Measurements from ENCODE around the gene DLGAP1. TPM values are rescaled to one million over a fixed set of nuclear protein-coding genes. Genes with fewer than 3 reads are reported as not detected.

Gene DLGAP1
- total and polyA plus RNA-seq, 2 experiments from 2014 or later, result 17.0 to 48.5 TPM

GRCh38 chr18:4181086-4181485, 274.0 kb downstream of the DLGAP1 start:
- Mint-ChIP-seq H3K27ac (no peak overlapping the region), H3K4me3 (no peak overlapping the region), H3K36me3 (ENCODE audit: low read depth) (peaks cover 16% of the 10 kb centered on the region), H3K27me3 (ENCODE audit: insufficient read depth, low read depth, poor library complexity) (peaks cover 5% of the 10 kb centered on the region), H3K9me3 (peaks cover 12% of the 10 kb centered on the region), H3K4me1 (peaks cover 42% of the 10 kb centered on the region)
- Histone ChIP-seq H2AFZ (no peak overlapping the region), H3K4me3 (no peak overlapping the region), H3K27me3 (ENCODE audit: insufficient read depth) (no peaks in the 10 kb centered on the region), H3K9me2 (ENCODE audit: insufficient read depth) (no peaks in the 10 kb centered on the region), H3K79me2 (replicated peaks; ENCODE audit: insufficient read depth) (no peaks in the 10 kb centered on the region), H3K4me2 (peak overlapping the region; percentile 6; the same call in 1 of the 2 replicates), H3K36me3 (ENCODE audit: insufficient read depth) (no peaks in the 10 kb centered on the region), H3F3A (replicated peaks; ENCODE audit: low read depth) (no peaks in the 10 kb centered on the region), H3K4me1 (ENCODE audit: insufficient read depth) (peaks cover 38% of the 10 kb centered on the region), H4K20me1 (replicated peaks; ENCODE audit: insufficient read depth) (no peaks in the 10 kb centered on the region), H3K27ac (ENCODE audit: low read depth) (no peak overlapping the region)
- TF ChIP-seq REST (IDR thresholded peaks at IDR 0.05; ENCODE audit: unreplicated experiment), result no peak
- DNase-seq (ENCODE audit: low spot score) (no peak), ATAC-seq (no peak)

GRCh38 chr18:4172196-4173100, 282.7 kb downstream of the DLGAP1 start:
- Histone ChIP-seq H3K79me2 (replicated peaks; ENCODE audit: insufficient read depth) (0 out of 2 replicates have a peak, but pooled peaks cover 6% of the 10 kb centered on the region), H3K27me3 (ENCODE audit: insufficient read depth) (no peaks in the 10 kb centered on the region)
- peaks cover 4% of the 10 kb centered on the region; the same call in 2 of the 3 replicates for H3K4me1 Mint-ChIP-seq

More at GRCh38 chr18:4172196-4173100, 282.7 kb downstream of the DLGAP1 start:
- ATAC-seq (no peak), DNase-seq (ENCODE audit: low spot score) (no peak)
- no peak for TF ChIP-seq POLR2AphosphoS5 (IDR thresholded peaks at IDR 0.05; ENCODE audit: low read depth)
- TF ChIP-seq ETS1 (IDR thresholded peaks at IDR 0.05), result no peak
- TF ChIP-seq ZNF114 (CRISPR knock-in tag; IDR thresholded peaks at IDR 0.05), result no peak
- no peak for TF ChIP-seq EZH2phosphoT487 (IDR thresholded peaks at IDR 0.05; ENCODE audit: unreplicated experiment)
- no peak for TF ChIP-seq STAT1 (IDR thresholded peaks at IDR 0.05; ENCODE audit: unreplicated experiment)
- Histone ChIP-seq H3F3A (replicated peaks; ENCODE audit: low read depth) (no peaks in the 10 kb centered on the region), H2AFZ (no peak overlapping the region), H3K27ac (ENCODE audit: low read depth) (no peak overlapping the region), H3K4me3 (no peak overlapping the region), H3K9me2 (ENCODE audit: insufficient read depth) (no peaks in the 10 kb centered on the region), H3K4me1 (ENCODE audit: insufficient read depth) (0 out of 2 replicates have a peak, but pooled peaks cover 5% of the 10 kb centered on the region), H3K36me3 (ENCODE audit: insufficient read depth) (no peaks in the 10 kb centered on the region), H3K4me2 (no peak overlapping the region), H4K20me1 (replicated peaks; ENCODE audit: insufficient read depth) (no peaks in the 10 kb centered on the region)
- peaks cover 1% of the 10 kb centered on the region for H3K27me3 Mint-ChIP-seq (ENCODE audit: insufficient read depth, low read depth, poor library complexity)
- no peak overlapping the region for H3K4me3 Mint-ChIP-seq
- no peak overlapping the region for H3K27ac Mint-ChIP-seq
- H3K36me3 Mint-ChIP-seq (ENCODE audit: low read depth), result peaks cover 11% of the 10 kb centered on the region; the same call in 2 of the 3 replicates
- no peaks in the 10 kb centered on the region; the same call in 2 of the 3 replicates for H3K9me3 Mint-ChIP-seq

All from GM23338 (cell line).